ENCODE data around the gene ACTN1.

Gene ACTN1

DNA sequence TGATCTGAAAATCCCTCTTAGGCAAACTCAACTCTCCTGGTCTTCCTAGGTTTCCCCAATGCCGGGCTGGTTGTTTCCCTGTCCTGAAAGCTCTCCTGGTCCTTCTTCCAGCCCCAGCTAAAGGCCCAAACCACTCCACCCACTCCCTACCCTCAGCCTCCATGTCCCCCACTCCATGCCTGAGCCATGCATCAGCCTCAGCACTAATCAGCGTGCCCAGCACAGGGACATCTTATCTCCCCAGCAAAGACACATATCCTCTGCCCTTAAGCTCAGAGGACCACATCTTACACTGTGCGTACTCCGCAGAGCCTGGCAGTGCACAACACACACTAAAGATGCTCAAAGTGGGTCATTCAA is 25.9 kb downstream of the ACTN1 start:
- ChIA-PET POLR2A (interaction anchor here (0.6 kb wide), 1 partner anchor 243 kb away, joined by 5 read pairs; no protein-coding TSS in a partner anchor), CTCF (interaction anchor here (0.7 to 0.8 kb wide), 3 partner anchors 11 to 604 kb away, joined by 3 read pairs; no protein-coding TSS in a partner anchor)
- DNase-seq (ENCODE audit: extremely low spot score), result no peak
- no peak for TF ChIP-seq LEF1 (IDR thresholded peaks at IDR 0.05; ENCODE audit: borderline replicate concordance)
- no peak for TF ChIP-seq SP1 (IDR thresholded peaks at IDR 0.05)
- no peak for TF ChIP-seq BHLHE40 (IDR thresholded peaks at IDR 0.05; ENCODE audit: borderline replicate concordance)
- TF ChIP-seq HDGF (IDR thresholded peaks at IDR 0.05; ENCODE audit: borderline replicate concordance), result no peak

DNA sequence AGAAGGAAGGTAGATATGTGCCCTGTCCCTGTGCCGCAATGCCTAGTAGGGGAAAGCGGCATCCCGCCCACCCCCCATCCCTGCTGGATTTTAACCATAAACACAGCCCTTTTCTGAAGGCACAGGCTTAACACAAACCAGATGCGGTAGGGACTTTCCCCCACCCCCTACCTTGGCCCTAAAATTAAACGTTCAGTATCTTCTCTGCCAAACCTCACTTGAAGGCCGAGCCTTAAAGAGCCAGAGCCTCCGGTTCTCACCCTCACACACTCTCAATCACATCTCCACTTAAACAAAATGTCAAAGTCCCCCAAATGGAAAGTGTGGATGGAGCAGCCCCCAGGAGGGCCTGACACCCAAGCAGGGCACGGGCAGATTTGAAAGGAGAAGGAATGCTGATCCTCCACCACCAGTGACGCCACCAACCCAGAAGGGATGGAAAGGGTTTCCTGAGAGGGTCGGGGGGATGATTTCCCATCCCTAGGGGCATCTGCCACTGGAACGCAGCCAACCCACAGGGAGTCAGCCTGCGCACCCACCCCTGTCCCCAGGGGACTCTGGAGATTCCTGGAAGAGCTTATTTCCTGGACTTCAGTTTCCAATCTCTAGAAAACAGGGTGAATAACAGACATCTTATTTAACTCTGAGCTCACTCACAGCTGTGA is 26.4 kb downstream of the ACTN1 start:
- POLR2A ChIA-PET, result no interaction called here
- CTCF ChIA-PET, result interaction anchor here (0.7 to 0.8 kb wide), 2 partner anchors 11 to 41 kb away, joined by 3 read pairs; no protein-coding TSS in a partner anchor
- no peak for DNase-seq (ENCODE audit: extremely low spot score)
- TF ChIP-seq FOXK2 (IDR thresholded peaks at IDR 0.05) (no peak), BHLHE40 (IDR thresholded peaks at IDR 0.05; ENCODE audit: borderline replicate concordance) (no peak), SUZ12 (IDR thresholded peaks at IDR 0.05) (no peak), ELF4 (IDR thresholded peaks at IDR 0.05) (no peak), ARNT (IDR thresholded peaks at IDR 0.05) (no peak), FOXM1 (IDR thresholded peaks at IDR 0.05; ENCODE audit: borderline replicate concordance) (no peak), HDGF (IDR thresholded peaks at IDR 0.05; ENCODE audit: borderline replicate concordance) (no peak), L3MBTL2 (conservative IDR thresholded peaks at IDR 0.05) (no peak), FOXA1 (IDR thresholded peaks at IDR 0.05) (no peak), SP1 (IDR thresholded peaks at IDR 0.05) (no peak), CTBP1 (IDR thresholded peaks at IDR 0.05; ENCODE audit: borderline replicate concordance) (no peak), LEF1 (IDR thresholded peaks at IDR 0.05; ENCODE audit: borderline replicate concordance) (no peak)
- TF ChIP-seq, protein P1, sequence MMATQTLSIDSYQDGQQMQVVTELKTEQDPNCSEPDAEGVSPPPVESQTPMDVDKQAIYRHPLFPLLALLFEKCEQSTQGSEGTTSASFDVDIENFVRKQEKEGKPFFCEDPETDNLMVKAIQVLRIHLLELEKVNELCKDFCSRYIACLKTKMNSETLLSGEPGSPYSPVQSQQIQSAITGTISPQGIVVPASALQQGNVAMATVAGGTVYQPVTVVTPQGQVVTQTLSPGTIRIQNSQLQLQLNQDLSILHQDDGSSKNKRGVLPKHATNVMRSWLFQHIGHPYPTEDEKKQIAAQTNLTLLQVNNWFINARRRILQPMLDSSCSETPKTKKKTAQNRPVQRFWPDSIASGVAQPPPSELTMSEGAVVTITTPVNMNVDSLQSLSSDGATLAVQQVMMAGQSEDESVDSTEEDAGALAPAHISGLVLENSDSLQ (IDR thresholded peaks at IDR 0.05), result no peak

DNA sequence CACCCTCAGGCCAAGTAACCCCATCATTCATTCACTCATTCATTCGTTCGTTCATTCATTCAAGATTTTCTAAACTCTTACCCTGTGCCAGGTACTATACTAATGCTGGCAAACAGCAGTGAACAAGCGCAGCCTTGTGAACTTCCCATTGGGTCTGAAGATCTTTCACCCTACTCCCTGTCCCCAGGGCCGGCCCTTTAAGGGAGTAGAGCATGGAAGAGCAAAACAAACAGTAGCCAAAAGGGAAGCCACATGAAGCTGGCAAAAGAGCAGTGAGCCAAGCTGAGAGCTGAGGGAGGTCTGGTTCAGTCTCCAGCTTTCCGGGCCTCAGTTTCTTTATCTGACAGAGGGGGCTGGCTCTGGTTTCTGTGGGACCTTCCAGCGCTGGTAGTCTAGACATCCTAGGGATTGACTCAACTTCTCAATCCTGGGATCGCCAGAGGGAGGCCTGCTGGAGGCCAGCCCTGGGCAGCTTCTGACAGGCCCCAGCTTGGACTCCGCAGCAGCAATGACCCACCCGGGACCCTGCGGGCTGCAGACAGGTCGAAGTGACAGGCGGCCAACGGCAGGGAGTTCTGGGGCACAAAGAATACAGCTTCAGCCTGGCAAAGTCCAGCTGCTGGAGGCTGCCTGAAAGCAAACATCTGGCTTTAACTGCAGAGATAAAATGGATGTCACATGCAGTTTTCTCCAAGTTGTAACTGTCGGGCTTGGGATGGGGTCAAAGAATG is 27.1 kb downstream of the ACTN1 start:
- POLR2A ChIA-PET, result no interaction called here
- DNase-seq (ENCODE audit: extremely low spot score), result no peak
- CTCF ChIA-PET, result interaction anchor here (0.8 kb wide), 1 partner anchor 10 kb away, joined by 4 read pairs; no protein-coding TSS in a partner anchor
- TF ChIP-seq LEF1 (IDR thresholded peaks at IDR 0.05; ENCODE audit: borderline replicate concordance) (no peak), FOXK2 (IDR thresholded peaks at IDR 0.05) (no peak), ZNF384 (IDR thresholded peaks at IDR 0.05) (no peak), CTBP1 (IDR thresholded peaks at IDR 0.05; ENCODE audit: borderline replicate concordance) (no peak), HDGF (IDR thresholded peaks at IDR 0.05; ENCODE audit: borderline replicate concordance) (no peak), BHLHE40 (IDR thresholded peaks at IDR 0.05; ENCODE audit: borderline replicate concordance) (no peak), ELF4 (IDR thresholded peaks at IDR 0.05) (no peak), SP1 (IDR thresholded peaks at IDR 0.05) (no peak), FOXA1 (IDR thresholded peaks at IDR 0.05) (no peak), TARDBP (IDR thresholded peaks at IDR 0.05) (no peak), SUZ12 (IDR thresholded peaks at IDR 0.05) (no peak)
- TF ChIP-seq, protein P1 (IDR thresholded peaks at IDR 0.05), result no peak

DNA sequence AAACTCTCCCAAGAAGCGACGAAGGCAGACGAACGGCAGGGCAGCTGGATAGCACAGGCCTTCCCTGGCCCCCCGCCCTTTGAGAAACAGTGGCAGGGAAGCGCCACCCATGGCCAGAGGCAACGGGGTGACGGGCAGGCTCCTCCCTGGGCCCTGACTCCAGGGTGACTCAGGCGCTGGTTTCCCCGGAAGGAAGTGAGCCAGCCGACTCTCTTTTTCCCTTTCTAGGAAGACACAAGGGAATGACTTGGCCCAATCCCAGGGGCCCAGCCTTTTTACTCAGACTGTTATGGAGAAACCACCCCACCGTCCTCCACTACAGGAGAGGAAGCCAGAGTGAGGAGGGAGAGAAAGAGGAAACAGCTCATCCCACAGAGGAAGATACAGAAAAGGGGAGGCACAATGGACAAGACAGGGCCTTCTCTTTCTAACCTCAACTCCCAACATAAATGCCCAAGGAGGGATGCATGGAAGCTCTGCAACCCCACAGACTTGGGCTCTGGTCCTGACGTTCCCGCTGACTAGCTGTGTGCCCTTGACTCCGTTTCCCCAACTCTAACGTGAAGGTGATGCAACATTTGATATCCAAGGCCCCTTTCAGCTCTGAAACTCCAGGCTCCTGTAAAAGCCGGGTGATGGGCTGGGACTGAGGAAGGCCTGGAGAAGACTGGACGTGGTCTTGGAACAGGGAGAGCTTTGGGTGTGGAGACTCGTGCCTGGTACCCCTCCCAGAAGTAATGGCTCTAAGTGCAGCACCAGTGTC is 27.9 kb downstream of the ACTN1 start:
- ChIA-PET POLR2A (no interaction called here), CTCF (interaction anchor here (0.8 kb wide), 1 partner anchor 9 kb away, joined by 4 read pairs; no protein-coding TSS in a partner anchor)
- DNase-seq (ENCODE audit: extremely low spot score), result no peak
- no peak for TF ChIP-seq SUZ12 (IDR thresholded peaks at IDR 0.05)
- no peak for TF ChIP-seq ELF4 (IDR thresholded peaks at IDR 0.05)
- no peak for TF ChIP-seq FOXA1 (IDR thresholded peaks at IDR 0.05)
- TF ChIP-seq HDGF (IDR thresholded peaks at IDR 0.05; ENCODE audit: borderline replicate concordance), result no peak
- TF ChIP-seq FOXM1 (IDR thresholded peaks at IDR 0.05; ENCODE audit: borderline replicate concordance), result no peak
- TF ChIP-seq BHLHE40 (IDR thresholded peaks at IDR 0.05; ENCODE audit: borderline replicate concordance), result no peak
- no peak for TF ChIP-seq L3MBTL2 (conservative IDR thresholded peaks at IDR 0.05)
- TF ChIP-seq, protein P1 (IDR thresholded peaks at IDR 0.05), result no peak
- TF ChIP-seq LEF1 (IDR thresholded peaks at IDR 0.05; ENCODE audit: borderline replicate concordance), result no peak
- no peak for TF ChIP-seq ZNF384 (IDR thresholded peaks at IDR 0.05)
- no peak for TF ChIP-seq SP1 (IDR thresholded peaks at IDR 0.05)

DNA sequence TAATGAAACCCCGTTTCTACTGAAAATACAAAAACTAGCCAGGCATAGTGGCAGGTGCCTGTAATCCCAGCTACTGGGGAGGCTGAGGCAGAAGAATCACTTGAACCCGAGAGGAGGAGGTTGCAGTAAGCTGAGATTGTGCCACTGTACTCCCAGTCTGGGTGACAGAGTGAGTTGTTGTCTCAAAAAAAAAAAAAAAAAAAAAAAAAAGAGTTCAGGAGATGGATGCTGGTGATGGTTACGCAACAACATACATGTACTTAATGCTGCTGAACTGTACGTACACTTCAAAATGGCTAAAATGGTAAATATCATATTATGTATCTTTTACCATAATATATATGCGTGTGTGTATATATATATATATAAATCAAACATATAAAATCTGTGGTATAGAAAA is 29.0 kb downstream of the ACTN1 start:
- ChIA-PET CTCF (no interaction called here), POLR2A (no interaction called here)
- DNase-seq (ENCODE audit: extremely low spot score), result no peak
- peak; percentile 35; the same call in 1 of the 2 replicates for TF ChIP-seq ZNF384 (IDR thresholded peaks at IDR 0.05)
- no peak for TF ChIP-seq FOXK2 (IDR thresholded peaks at IDR 0.05)

DNA sequence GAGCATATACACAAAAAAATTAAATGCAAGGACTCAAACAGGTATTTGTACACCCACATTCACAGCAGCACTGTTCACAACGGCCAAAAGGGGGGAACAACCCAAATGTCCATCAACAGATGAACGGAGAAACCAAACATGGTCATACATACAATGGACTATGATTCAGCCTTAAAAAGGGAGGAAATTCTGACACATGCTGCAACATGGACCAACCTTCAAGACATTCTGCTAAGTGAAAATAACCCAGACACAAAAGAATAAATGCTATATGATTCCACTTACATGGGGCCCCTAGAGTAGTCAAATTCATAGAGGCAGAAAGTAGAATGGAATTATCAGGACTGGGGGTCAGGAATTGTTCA is 29.5 kb downstream of the ACTN1 start:
- CTCF ChIA-PET, result no interaction called here
- TF ChIP-seq SUZ12 (IDR thresholded peaks at IDR 0.05), result no peak
- no peak for TF ChIP-seq NFRKB (IDR thresholded peaks at IDR 0.05)
- TF ChIP-seq SP1 (IDR thresholded peaks at IDR 0.05), result no peak
- no peak for TF ChIP-seq FOXA1 (IDR thresholded peaks at IDR 0.05)
- no peak for TF ChIP-seq L3MBTL2 (conservative IDR thresholded peaks at IDR 0.05)
- no peak for TF ChIP-seq ARNT (IDR thresholded peaks at IDR 0.05)
- no peak for TF ChIP-seq FOXM1 (IDR thresholded peaks at IDR 0.05; ENCODE audit: borderline replicate concordance)
- no peak for TF ChIP-seq TARDBP (IDR thresholded peaks at IDR 0.05)
- TF ChIP-seq CTBP1 (IDR thresholded peaks at IDR 0.05; ENCODE audit: borderline replicate concordance), result no peak
- TF ChIP-seq, protein P1 (IDR thresholded peaks at IDR 0.05), result no peak
- no peak for TF ChIP-seq BHLHE40 (IDR thresholded peaks at IDR 0.05; ENCODE audit: borderline replicate concordance)
- no peak for TF ChIP-seq ZNF384 (IDR thresholded peaks at IDR 0.05)
- POLR2A ChIA-PET, result no interaction called here
- DNase-seq (ENCODE audit: extremely low spot score), result no peak
